ENCODE results near the gene CCDC85C.

CCDC85C gene

GRCh38 chr14:99573000-99573330, 31.0 kb downstream of the CCDC85C start:
- DNase-seq (ENCODE audit: low read depth, low spot score): no peak

- DNase-seq (ENCODE audit: low read depth, low spot score): no peak
Observed at GRCh38 chr14:99572173-99572999, 31.6 kb downstream of the CCDC85C start.

GRCh38 chr14:99571303-99571986, 32.6 kb downstream of the CCDC85C start:
- no peak for DNase-seq (ENCODE audit: low read depth, low spot score)

GRCh38 chr14:99570544-99571302, 33.3 kb downstream of the CCDC85C start:
- no peak for DNase-seq (ENCODE audit: low read depth, low spot score)

GRCh38 chr14:99569725-99570543, 34.1 kb downstream of the CCDC85C start:
- no peak for DNase-seq (ENCODE audit: low read depth, low spot score)

- no peak for DNase-seq (ENCODE audit: low read depth, low spot score)
Observed at GRCh38 chr14:99568567-99569560, 35.1 kb downstream of the CCDC85C start.

GRCh38 chr14:99566390-99567354, 37.3 kb downstream of the CCDC85C start:
- DNase-seq (ENCODE audit: low read depth, low spot score): no peak

- DNase-seq (ENCODE audit: low read depth, low spot score): no peak
Observed at GRCh38 chr14:99566009-99566389, 38.0 kb downstream of the CCDC85C start.

- no peak for DNase-seq (ENCODE audit: low read depth, low spot score)
Observed at GRCh38 chr14:99565383-99565782, 38.6 kb downstream of the CCDC85C start.

GRCh38 chr14:99564926-99565259, 39.1 kb downstream of the CCDC85C start:
- no peak for DNase-seq (ENCODE audit: low read depth, low spot score)

GRCh38 chr14:99564256-99564925, 39.6 kb downstream of the CCDC85C start:
- DNase-seq (ENCODE audit: low read depth, low spot score): no peak

GRCh38 chr14:99563749-99564129, 40.3 kb downstream of the CCDC85C start:
- DNase-seq (ENCODE audit: low read depth, low spot score): no peak

- DNase-seq (ENCODE audit: low read depth, low spot score): no peak
Observed at GRCh38 chr14:99562856-99563748, 40.9 kb downstream of the CCDC85C start.

- no peak for DNase-seq (ENCODE audit: low read depth, low spot score)
Observed at GRCh38 chr14:99561864-99562263, 42.1 kb downstream of the CCDC85C start.

GRCh38 chr14:99560922-99561683, 42.9 kb downstream of the CCDC85C start:
- DNase-seq (ENCODE audit: low read depth, low spot score): no peak

- no peak for DNase-seq (ENCODE audit: low read depth, low spot score)
Observed at GRCh38 chr14:99560403-99560802, 43.6 kb downstream of the CCDC85C start.
